ENCODE measurements around the gene OCRL. TPM values are rescaled to one million over a fixed set of nuclear protein-coding genes. Genes with fewer than 3 reads are reported as not detected.
A peak's percentile ranks its signal among the peaks of the same experiment; 100 is the strongest.

Gene OCRL
- total and polyA plus RNA-seq, 7 experiments from 2014 or later = 0.47 to 6.2 (median 5.0) TPM

DNA sequence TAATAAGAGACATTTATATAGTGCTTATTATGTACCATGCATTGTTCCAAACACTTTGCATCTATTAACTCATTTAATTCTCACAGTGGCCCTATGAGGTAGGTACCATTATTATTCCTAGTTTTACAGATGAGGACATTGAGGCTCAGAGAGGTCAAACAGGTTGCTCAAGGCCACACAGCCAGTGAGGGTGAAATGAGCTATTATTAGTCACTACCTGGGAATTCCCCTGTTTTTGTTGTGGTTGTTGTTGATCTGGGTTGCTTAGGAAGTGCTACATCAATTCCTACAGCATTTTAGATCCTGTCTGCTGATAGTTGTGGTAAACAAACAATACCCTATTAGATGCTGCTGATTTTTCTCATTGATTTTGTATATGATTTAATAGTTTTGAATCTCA, 73.5 kb downstream of the OCRL start:
- H3K9me3 ChIP-seq (ENCODE audit: control insufficient read depth in 2 of 3, low read length in 3 of 3) = no peaks in the 10 kb centered on the region
- intact Hi-C loops (cut with micrococcal nuclease) = no loop called here
- CTCF ChIA-PET = no interaction called here
- no peaks in the 10 kb centered on the region for H3K4me1 ChIP-seq (ENCODE audit: control insufficient read depth in 2 of 2, insufficient read depth in 2 of 2, low read length in 2 of 2)
- H3K27me3 ChIP-seq (ENCODE audit: control insufficient read depth in 2 of 2, insufficient read depth in 2 of 2, low read length in 2 of 2) = no peaks in the 10 kb centered on the region
- H3K27ac Mint-ChIP-seq = peak overlapping the region in 1 of 9 donors; percentile 74
- peaks cover 0 to 1% (median 0%) of the 10 kb centered on the region in 11 donors for H3K9me3 Mint-ChIP-seq
- no peak overlapping the region for H3K4me3 ChIP-seq (ENCODE audit: low read length)
- DNase-seq = no peak
- H3K4me3 Mint-ChIP-seq = peak overlapping the region in 1 of 10 donors; percentile 25
- H3K36me3 ChIP-seq (ENCODE audit: control insufficient read depth in 2 of 3, insufficient read depth in 3 of 3, low read length in 3 of 3) = no peaks in the 10 kb centered on the region
- no peak for ATAC-seq
- peaks cover 0 to 7% (median 0%) of the 10 kb centered on the region in 7 donors for H3K4me1 Mint-ChIP-seq
- no peaks in the 10 kb centered on the region for H3K36me3 Mint-ChIP-seq
- H3K27ac ChIP-seq (ENCODE audit: low read depth, low read length) = no peak overlapping the region
- peaks cover 0 to 2% (median 0%) of the 10 kb centered on the region in 5 donors for H3K27me3 Mint-ChIP-seq
- POLR2A ChIA-PET = no interaction called here

DNA sequence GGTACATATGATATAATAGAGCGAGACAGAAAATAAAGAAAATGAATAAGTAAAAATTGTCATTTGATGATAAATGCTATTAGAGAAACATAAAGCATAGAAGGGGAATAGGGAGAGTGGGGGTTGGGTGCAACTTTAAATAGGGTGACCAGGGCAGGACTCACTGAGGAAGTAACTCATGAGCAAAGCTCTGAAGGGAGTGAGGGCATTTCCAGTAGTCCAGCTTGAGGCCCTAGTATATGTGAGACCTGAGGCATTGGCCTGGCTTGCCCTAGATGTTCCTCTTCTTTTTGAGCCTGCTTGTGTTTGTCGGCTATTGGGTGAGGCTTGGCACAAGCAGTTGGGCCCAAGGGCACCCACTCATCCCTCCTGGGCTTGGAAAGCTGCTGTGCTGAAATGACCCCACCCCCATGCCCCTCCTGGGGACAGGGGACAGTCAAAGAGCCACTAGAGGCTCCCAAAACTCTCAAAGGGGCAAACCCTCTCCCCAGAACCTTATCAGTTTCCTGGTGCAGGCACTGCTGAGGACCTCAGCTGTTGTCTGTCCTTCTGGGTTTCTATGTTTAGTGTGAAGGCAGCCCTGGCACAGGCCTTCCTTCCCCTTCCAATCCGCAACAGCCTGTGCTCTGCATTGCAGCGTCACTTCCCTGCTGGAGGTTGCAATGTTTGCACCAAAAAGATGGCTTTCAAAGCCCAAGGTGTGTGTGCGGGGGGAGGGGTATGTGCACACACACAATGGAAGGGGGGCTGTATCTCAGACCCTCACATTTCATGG, 74.6 kb downstream of the OCRL start:
- Mint-ChIP-seq H3K36me3 (no peaks in the 10 kb centered on the region), H3K9me3 (peaks cover 0 to 1% (median 0%) of the 10 kb centered on the region in 11 donors), H3K27ac (no peak overlapping the region), H3K27me3 (peaks cover 0 to 2% (median 0%) of the 10 kb centered on the region in 5 donors), H3K4me1 (peaks cover 0 to 7% (median 0%) of the 10 kb centered on the region in 7 donors), H3K4me3 (no peak overlapping the region)
- Histone ChIP-seq H3K4me1 (ENCODE audit: control insufficient read depth in 2 of 2, insufficient read depth in 2 of 2, low read length in 2 of 2) (no peaks in the 10 kb centered on the region), H3K4me3 (ENCODE audit: low read length) (no peak overlapping the region), H3K27ac (ENCODE audit: low read depth, low read length) (no peak overlapping the region), H3K36me3 (ENCODE audit: control insufficient read depth in 2 of 3, insufficient read depth in 3 of 3, low read length in 3 of 3) (no peaks in the 10 kb centered on the region), H3K9me3 (ENCODE audit: control insufficient read depth in 2 of 3, low read length in 3 of 3) (no peaks in the 10 kb centered on the region), H3K27me3 (ENCODE audit: control insufficient read depth in 2 of 2, insufficient read depth in 2 of 2, low read length in 2 of 2) (no peaks in the 10 kb centered on the region)
- intact Hi-C loops (cut with micrococcal nuclease) = no loop called here
- POLR2A ChIA-PET = no interaction called here
- ATAC-seq (no peak), DNase-seq (no peak)
- CTCF ChIA-PET = interaction anchor here (1.0 kb wide), 1 partner anchor 313 kb away, joined by 3 read pairs; no protein-coding TSS in a partner anchor

DNA sequence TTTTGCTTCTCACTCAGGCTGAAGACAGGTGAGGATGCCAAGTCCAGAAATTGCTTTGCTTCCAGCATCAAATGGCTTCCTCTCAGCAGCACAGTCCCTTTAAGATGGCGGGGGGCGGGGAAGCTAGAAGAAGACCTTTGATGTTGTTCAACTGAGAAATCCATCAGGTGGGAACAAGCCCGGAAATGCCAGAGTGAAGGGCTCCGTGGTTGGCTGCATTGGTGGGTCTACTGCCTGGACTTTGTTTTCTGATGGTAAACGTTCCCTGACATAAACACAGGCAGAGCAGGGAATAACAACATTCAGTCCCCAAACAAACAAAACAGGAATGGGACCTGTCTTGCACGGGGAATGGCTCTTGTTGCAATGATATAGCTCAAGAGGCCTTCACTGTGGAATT, 77.4 kb downstream of the OCRL start:
- no peak overlapping the region for H3K4me3 ChIP-seq (ENCODE audit: low read length)
- H3K27ac Mint-ChIP-seq = no peak overlapping the region
- no peaks in the 10 kb centered on the region for H3K4me1 ChIP-seq (ENCODE audit: control insufficient read depth in 2 of 2, insufficient read depth in 2 of 2, low read length in 2 of 2)
- ChIA-PET CTCF (no interaction called here), POLR2A (no interaction called here)
- no peaks in the 10 kb centered on the region for H3K36me3 ChIP-seq (ENCODE audit: control insufficient read depth in 2 of 3, insufficient read depth in 3 of 3, low read length in 3 of 3)
- peaks cover 0 to 7% (median 0%) of the 10 kb centered on the region in 7 donors for H3K4me1 Mint-ChIP-seq
- intact Hi-C loops (cut with micrococcal nuclease) = no loop called here
- no peak overlapping the region for H3K27ac ChIP-seq (ENCODE audit: low read depth, low read length)
- no peak overlapping the region for H3K4me3 Mint-ChIP-seq
- no peaks in the 10 kb centered on the region for H3K36me3 Mint-ChIP-seq
- ATAC-seq (no peak), DNase-seq (no peak)
- no peaks in the 10 kb centered on the region for H3K9me3 ChIP-seq (ENCODE audit: control insufficient read depth in 2 of 3, low read length in 3 of 3)
- H3K9me3 Mint-ChIP-seq = peaks cover 0 to 1% (median 0%) of the 10 kb centered on the region in 11 donors
- no peaks in the 10 kb centered on the region for H3K27me3 ChIP-seq (ENCODE audit: control insufficient read depth in 2 of 2, insufficient read depth in 2 of 2, low read length in 2 of 2)
- peaks cover 0 to 2% (median 0%) of the 10 kb centered on the region in 5 donors for H3K27me3 Mint-ChIP-seq

DNA sequence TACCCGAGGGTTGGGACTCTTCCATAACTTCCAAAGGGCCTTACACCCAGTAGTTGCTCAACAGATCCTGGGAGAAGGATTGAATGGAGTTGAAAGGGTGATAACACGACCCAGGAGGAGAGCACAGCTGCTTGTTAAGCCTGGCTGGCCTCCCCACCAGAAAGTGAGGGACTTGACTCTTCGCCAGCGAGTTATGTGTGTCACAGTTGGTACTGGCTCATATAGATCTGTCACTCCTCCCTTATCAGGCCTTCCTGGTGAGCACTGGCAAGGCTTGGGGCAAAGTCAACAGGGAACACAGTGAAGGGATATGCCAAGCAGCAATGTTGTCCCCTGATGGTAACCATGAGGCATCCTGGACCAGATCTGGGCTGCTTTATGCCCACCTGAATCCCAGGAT, 78.9 kb downstream of the OCRL start:
- H3K27me3 Mint-ChIP-seq = peaks cover 0 to 6% (median 0%) of the 10 kb centered on the region in 5 donors
- Histone ChIP-seq H3K36me3 (ENCODE audit: control insufficient read depth in 2 of 3, insufficient read depth in 3 of 3, low read length in 3 of 3) (no peaks in the 10 kb centered on the region), H3K4me3 (ENCODE audit: low read length) (no peak overlapping the region), H3K27me3 (ENCODE audit: control insufficient read depth in 2 of 2, insufficient read depth in 2 of 2, low read length in 2 of 2) (no peaks in the 10 kb centered on the region), H3K27ac (ENCODE audit: low read depth, low read length) (no peak overlapping the region), H3K9me3 (ENCODE audit: control insufficient read depth in 2 of 3, low read length in 3 of 3) (no peaks in the 10 kb centered on the region), H3K4me1 (ENCODE audit: control insufficient read depth in 2 of 2, insufficient read depth in 2 of 2, low read length in 2 of 2) (no peaks in the 10 kb centered on the region)
- peaks cover 0 to 2% (median 0%) of the 10 kb centered on the region in 7 donors for H3K4me1 Mint-ChIP-seq
- no peak overlapping the region for H3K4me3 Mint-ChIP-seq
- ChIA-PET POLR2A (no interaction called here), CTCF (no interaction called here)
- no peaks in the 10 kb centered on the region for H3K36me3 Mint-ChIP-seq
- no peak for DNase-seq
- H3K27ac Mint-ChIP-seq = no peak overlapping the region
- intact Hi-C loops (cut with micrococcal nuclease) = no loop called here
- no peak for ATAC-seq
- H3K9me3 Mint-ChIP-seq = peaks cover 0 to 1% (median 0%) of the 10 kb centered on the region in 11 donors

DNA sequence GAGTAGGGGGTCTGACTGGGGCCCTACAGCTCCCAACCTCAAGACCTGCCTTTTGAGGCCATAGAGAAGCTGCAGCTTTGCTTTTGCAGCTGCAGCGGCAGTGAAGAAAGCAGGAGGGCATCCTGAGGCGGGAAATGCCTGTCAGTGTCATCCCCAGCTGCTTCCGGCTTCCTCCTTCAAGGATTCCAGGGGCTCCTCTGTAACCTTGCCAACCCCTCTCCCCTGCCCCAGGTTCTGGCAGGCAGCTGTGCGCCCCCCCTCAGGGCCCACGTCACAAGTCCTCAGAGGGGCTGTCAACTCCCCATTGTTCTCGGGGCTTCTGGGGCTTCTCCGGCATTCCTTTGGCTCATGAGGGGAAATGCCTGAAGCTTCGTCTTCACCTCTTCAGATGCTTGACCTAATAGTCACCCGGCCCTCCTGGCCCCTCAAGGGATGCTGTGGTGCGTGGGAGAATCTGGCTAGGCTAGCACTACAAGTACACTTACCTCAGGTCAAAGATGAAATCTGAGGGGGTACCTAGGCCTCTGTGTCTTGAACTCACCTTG, 82.8 kb downstream of the OCRL start:
- Histone ChIP-seq H3K27me3 (ENCODE audit: control insufficient read depth in 2 of 2, insufficient read depth in 2 of 2, low read length in 2 of 2) (no peaks in the 10 kb centered on the region), H3K4me3 (ENCODE audit: low read length) (no peak overlapping the region), H3K27ac (ENCODE audit: low read depth, low read length) (no peak overlapping the region), H3K9me3 (ENCODE audit: control insufficient read depth in 2 of 3, low read length in 3 of 3) (no peaks in the 10 kb centered on the region), H3K4me1 (ENCODE audit: control insufficient read depth in 2 of 2, insufficient read depth in 2 of 2, low read length in 2 of 2) (no peaks in the 10 kb centered on the region), H3K36me3 (ENCODE audit: control insufficient read depth in 2 of 3, insufficient read depth in 3 of 3, low read length in 3 of 3) (no peaks in the 10 kb centered on the region)
- Mint-ChIP-seq H3K27ac (no peak overlapping the region), H3K27me3 (peaks cover 0 to 21% (median 3%) of the 10 kb centered on the region in 5 donors), H3K36me3 (no peaks in the 10 kb centered on the region), H3K9me3 (no peaks in the 10 kb centered on the region), H3K4me3 (no peak overlapping the region), H3K4me1 (no peaks in the 10 kb centered on the region)
- ChIA-PET CTCF (interaction anchor here (0.6 kb wide), 1 partner anchor 41 kb away, joined by 4 read pairs; no protein-coding TSS in a partner anchor), POLR2A (no interaction called here)
- no peak for ATAC-seq
- no peak for DNase-seq
- intact Hi-C loops (cut with micrococcal nuclease) = no loop called here

DNA sequence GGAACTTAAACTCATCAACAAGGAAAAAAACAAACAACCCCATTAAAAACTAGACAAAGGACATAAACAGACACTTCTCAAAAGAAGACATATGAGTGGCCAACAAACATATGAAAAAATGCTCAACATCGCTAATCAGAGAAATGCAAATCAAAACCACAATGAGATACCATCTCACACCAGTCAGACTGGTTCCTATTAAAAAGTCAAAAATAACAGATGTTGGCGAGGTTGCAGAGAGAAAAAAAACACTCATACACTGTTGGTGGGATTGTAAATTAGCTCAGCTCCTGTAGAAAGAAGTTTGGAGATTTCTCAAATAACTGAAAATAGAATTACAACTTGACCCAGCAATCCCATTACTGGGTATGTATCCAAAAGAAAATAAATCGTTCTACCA, 86.0 kb downstream of the OCRL start:
- no peak overlapping the region for H3K4me3 Mint-ChIP-seq
- POLR2A ChIA-PET = no interaction called here
- no peaks in the 10 kb centered on the region for H3K36me3 Mint-ChIP-seq
- Histone ChIP-seq H3K4me3 (ENCODE audit: low read length) (no peak overlapping the region), H3K27me3 (ENCODE audit: control insufficient read depth in 2 of 2, insufficient read depth in 2 of 2, low read length in 2 of 2) (no peaks in the 10 kb centered on the region), H3K9me3 (ENCODE audit: control insufficient read depth in 2 of 3, low read length in 3 of 3) (no peaks in the 10 kb centered on the region), H3K4me1 (ENCODE audit: control insufficient read depth in 2 of 2, insufficient read depth in 2 of 2, low read length in 2 of 2) (no peaks in the 10 kb centered on the region), H3K27ac (ENCODE audit: low read depth, low read length) (no peak overlapping the region), H3K36me3 (ENCODE audit: control insufficient read depth in 2 of 3, insufficient read depth in 3 of 3, low read length in 3 of 3) (no peaks in the 10 kb centered on the region)
- H3K9me3 Mint-ChIP-seq = no peaks in the 10 kb centered on the region
- H3K27ac Mint-ChIP-seq = no peak overlapping the region
- CTCF ChIA-PET = interaction anchor here (0.7 kb wide), 1 partner anchor 580 kb away, joined by 4 read pairs; no protein-coding TSS in a partner anchor
- intact Hi-C loops (cut with micrococcal nuclease) = no loop called here
- no peak for DNase-seq
- ATAC-seq = no peak
- peaks cover 0 to 20% (median 3%) of the 10 kb centered on the region in 5 donors for H3K27me3 Mint-ChIP-seq
- H3K4me1 Mint-ChIP-seq = no peaks in the 10 kb centered on the region

DNA sequence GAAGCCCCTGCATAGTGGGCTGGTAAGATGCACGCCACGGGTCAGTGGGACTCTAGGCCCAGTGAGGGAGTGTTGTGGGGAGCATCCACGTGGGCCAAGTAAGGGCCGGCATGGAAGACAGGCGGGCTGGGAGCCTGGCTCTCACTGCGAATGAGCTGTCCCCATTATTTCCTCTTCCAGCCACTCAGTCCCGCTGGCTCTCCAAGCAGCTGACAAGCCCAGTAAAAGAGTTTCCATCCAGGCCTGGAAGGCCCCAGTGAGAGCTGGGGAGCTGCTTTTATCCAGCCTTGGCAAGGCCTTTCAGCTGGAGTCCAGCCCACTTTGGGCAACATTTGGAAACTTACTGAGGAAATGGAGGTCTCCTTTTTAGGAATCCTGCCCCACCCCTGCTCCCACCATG, 89.8 kb downstream of the OCRL start:
- Histone ChIP-seq H3K4me3 (ENCODE audit: low read length) (no peak overlapping the region), H3K4me1 (ENCODE audit: control insufficient read depth in 2 of 2, insufficient read depth in 2 of 2, low read length in 2 of 2) (no peaks in the 10 kb centered on the region), H3K27ac (ENCODE audit: low read depth, low read length) (no peak overlapping the region), H3K9me3 (ENCODE audit: control insufficient read depth in 2 of 3, low read length in 3 of 3) (no peaks in the 10 kb centered on the region), H3K36me3 (ENCODE audit: control insufficient read depth in 2 of 3, insufficient read depth in 3 of 3, low read length in 3 of 3) (no peaks in the 10 kb centered on the region), H3K27me3 (ENCODE audit: control insufficient read depth in 2 of 2, insufficient read depth in 2 of 2, low read length in 2 of 2) (no peaks in the 10 kb centered on the region)
- intact Hi-C loops (cut with micrococcal nuclease) = no loop called here
- H3K27ac Mint-ChIP-seq = no peak overlapping the region
- ATAC-seq = no peak
- H3K36me3 Mint-ChIP-seq = no peaks in the 10 kb centered on the region
- no peak for DNase-seq
- ChIA-PET POLR2A (no interaction called here), CTCF (no interaction called here)
- H3K9me3 Mint-ChIP-seq = no peaks in the 10 kb centered on the region
- no peaks in the 10 kb centered on the region for H3K4me1 Mint-ChIP-seq
- peaks cover 0 to 15% (median 0%) of the 10 kb centered on the region in 5 donors for H3K27me3 Mint-ChIP-seq
- H3K4me3 Mint-ChIP-seq = no peak overlapping the region
